GM18511 (cell line): ENCODE results near the gene KREMEN2.
A peak's percentile ranks its signal among the peaks of the same experiment; 100 is the strongest.

ENCODE experiments used
- ATAC-seq: cut with Tn5 transposase; IDR thresholded peaks from one replicate; pipeline ENCODE4 v1.9.1; 2021; ENCODE audit warnings: mild to moderate bottlenecking, moderate library complexity; ENCODE audit not compliant: unreplicated experiment

KREMEN2 gene

DNA sequence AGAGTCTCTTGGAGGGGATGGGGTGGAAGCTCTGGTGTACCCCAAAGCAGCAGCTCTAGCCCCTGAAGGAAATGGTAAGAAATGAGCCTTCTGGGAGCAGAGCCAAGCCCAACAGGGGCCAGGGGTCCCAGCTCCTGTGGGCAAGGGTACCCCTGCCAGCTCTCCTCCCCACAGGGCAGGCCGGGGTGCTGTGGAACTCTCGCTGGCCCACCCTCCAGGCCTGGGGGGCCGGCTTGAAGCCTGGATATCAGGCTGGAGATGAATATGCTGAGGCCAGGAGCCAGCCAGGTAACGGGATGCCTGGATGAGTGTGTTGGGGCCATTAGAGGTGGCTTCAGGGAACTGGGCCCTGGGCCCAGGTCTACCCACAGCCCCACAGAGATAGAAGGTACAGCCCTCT, 36.5 kb downstream of the KREMEN2 start:
- no peak for ATAC-seq

DNA sequence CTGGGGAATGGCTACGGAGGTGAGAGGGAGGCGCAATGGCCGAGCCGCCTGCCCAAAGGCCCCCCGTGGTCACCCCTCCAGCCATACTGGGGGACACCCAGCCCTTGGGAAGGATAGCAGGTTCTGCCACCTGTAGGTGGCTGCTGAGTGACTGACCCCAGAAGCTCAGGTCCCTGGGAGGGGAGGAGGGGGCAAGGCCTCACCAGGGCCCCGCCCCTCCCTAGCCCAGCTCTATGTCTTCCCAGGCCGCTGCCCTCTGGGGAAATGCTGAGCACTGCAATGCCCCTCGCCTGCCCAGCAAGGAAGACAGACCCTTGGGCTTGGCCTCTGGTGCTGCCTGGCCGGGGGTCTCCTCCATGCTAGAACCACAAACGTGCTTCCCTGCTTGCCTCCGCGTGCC, 37.2 kb downstream of the KREMEN2 start:
- ATAC-seq: no peak

DNA sequence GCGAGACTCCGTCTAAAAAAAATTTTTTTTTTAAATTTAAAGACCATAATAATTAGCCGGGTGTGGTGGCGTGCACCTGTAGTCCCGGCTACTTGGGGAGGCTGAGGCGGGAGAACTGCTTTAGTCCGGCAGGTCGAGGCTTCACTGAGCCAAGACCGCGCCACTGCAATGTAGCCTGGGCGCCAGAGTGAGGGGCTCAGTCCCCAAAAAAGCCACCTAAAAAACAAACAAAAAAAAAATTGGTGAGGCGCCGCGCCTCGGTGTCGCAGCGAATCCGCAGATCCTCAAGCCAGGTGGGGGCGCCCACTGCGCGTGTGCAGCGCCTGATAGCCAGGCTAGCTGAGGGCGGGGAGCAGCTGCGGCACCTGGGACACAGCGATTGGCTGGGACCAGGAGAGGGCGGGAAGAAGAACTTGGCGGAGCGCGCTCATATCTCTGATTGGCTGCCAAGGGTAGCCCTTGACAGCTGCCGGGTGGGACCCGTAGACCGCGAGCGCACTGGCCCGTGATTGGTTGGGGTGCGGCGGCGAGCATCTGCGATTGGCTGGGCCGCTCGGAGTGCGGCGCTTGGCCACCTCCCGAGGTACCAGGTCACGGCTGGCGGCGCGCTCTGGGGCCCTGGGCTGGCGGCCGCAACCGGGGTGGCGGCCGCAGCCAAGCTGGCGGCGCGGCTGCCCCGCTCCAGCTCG, 39.7 kb downstream of the KREMEN2 start:
- ATAC-seq: peak; percentile 95

DNA sequence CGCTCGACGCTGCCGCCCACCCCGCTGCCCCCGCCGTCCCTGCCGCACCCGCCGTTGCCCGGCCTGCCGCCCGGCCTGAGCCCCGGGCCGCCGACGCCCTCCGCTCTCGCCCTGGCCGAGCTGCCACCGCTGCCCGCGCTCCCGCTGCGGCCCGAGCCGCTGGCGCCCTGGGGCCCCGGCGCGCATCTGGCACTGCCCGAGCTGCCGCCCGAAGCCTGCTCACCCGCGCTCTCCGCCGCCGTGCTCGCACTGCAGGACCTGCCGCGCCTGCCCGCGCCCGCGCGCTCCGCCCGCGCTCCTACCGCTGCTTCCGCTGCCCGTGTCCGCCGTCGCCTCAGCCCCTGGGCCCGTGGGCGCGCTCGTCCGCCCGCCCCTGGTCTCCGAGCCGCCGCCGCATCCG, 40.2 kb downstream of the KREMEN2 start:
- peak; percentile 19 for ATAC-seq

DNA sequence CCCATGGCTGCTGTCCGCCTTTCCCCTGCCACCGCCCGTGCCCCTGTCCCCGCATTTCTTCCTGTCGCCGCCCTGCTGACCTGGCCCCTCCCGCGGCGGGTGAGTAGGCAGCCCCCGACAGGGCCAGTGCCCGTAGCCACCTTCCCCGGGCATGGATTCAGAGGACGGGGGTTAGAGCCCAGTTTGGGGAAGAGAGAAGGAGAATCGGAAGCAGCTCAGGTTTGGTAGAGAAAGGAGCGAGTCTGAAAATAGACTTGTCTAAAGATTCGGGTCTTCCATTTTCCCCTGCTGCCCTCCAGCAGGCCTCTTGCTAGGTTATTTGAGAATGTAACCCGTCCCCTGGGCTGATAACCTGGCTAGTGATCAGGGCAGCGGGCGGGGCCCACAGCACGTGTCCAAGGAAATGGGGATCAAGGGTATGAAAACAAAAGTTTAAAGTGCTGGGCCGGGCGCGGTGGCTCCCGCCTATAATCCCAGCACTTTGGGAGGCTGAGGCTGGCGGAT, 40.8 kb downstream of the KREMEN2 start:
- no peak for ATAC-seq

DNA sequence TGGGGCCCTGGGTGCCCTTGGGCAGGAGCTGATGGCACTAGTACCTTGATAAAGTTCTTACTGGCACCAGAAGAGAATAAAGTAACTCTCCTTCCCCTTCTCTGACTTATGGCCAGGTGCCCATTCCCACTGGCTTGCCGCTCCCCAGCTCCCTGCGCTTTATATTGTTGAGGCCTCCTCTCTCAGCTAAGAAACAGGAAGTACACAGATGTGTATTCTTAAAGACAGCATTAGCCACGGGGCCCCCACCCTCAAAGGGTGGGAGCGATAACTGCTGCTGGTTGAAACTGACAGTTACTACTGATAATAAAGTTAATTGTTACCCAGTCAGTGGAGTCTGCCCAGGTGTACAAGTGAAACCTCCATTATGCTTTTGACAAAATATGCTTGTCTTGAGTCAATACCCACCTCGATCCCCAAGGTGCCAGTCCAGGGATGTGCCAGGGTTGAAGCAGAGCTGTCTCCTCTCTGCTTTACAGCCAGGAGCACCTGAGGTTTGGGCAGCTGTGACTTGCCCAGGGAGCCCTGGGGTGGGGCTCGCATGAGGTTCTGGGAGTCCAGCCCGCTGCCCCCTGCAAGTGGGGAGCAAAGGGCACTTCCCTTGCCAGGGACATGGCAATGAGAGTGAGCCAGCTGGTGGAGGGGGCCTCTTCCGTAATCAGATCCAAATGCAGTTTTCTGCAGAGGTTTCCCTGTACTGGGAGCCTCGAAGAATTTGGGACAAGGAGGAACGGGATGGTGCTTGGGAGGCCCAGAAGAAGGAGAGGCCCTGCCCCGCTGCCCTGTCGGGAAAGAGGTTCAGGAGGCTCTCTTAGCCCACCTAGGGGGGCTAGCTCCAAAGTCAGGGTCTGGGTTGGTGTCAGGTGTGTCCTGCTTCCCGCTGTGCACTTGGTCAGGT, 43.2 kb downstream of the KREMEN2 start:
- no peak for ATAC-seq

DNA sequence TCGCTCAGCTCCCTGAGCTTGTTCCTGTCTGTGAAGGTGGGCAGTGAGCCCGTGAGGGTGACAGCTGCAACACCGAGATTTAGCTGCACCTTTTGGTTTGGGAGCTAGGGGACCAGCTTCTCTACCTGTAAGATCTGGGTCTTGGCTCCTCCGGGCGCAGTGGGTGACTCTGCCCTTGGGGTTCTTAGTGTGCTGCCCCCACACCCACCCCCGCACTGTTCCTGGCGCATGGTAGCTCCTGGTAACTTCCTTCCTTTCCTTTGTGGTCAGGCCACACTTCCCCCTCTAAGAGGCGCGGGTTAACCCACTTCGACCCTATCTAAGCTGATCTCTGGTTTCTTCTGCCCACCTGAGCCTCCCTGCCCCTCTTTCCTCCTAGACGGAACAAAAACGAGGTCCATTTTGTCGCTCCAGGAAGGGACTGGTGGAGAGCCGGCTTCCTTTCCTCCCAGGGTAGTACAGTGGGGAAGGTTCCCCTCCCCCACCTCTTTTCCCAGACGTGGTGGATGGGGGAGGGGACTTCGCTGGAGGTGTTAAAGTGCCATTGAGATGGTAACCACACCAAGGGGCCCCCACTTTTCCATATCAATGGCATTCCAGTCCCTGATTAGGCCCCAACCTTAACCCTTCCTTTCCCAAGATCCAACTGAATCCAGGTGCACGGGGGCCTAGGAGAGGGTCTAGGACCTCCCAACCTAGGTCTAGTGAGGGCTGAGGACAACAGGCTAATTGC, 44.0 kb downstream of the KREMEN2 start:
- no peak for ATAC-seq

DNA sequence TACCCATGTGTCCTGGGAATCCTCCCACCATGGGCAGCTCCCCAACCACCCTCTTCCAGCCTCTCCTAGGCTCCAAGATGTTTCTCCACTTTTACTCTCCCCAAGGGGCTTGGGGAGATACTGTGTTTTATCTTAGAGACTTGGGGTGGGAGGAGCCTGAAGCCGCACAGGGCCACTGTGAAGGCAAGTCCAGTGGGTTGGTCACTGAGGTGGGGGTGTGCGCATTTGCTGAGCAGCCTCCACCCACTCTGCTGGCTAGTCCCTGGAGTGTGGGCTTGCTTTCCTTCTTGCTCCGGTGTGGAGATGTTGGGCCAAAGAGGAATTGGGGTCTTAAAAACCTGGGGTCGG, 44.6 kb downstream of the KREMEN2 start:
- no peak for ATAC-seq

DNA sequence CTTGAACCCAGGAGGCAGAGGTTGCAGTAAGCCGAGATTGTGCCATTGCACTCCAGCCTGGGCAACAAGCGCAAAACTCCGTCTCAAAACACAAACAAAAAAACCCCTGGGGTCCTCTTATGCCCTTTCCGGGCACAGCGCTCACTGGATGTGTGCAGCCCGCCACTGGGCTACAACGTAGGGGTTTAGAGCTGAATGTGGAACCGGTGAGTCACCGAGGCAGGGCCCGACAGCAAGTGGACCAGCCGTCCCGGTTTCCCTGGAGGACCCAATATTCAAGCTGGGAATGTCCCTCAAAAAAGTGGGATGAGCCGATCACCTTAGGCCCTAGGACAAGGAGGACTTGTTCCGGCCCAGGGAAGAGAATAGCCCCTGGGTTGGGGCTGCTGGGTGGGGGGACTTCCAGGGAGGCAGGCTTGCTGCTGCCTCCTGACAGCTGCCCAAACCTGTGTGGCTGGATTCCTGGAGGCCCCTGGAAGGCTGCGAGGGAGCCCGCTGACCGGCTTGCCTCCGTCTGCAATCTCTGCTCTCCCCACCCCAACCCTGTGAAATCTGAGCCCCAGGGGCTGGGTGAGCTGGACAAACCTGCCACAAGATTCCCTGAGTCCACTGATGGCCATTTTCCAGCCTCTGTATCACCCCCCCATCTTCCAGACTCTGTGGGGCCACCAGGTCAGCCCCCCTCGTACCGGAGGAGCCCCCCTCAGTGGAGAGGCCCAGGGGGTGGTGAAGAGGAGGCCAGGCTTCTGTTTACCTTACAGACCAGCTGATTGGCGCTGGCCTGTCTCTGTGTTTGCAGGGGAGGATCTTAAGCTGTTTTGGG, 45.7 kb downstream of the KREMEN2 start:
- ATAC-seq: no peak

DNA sequence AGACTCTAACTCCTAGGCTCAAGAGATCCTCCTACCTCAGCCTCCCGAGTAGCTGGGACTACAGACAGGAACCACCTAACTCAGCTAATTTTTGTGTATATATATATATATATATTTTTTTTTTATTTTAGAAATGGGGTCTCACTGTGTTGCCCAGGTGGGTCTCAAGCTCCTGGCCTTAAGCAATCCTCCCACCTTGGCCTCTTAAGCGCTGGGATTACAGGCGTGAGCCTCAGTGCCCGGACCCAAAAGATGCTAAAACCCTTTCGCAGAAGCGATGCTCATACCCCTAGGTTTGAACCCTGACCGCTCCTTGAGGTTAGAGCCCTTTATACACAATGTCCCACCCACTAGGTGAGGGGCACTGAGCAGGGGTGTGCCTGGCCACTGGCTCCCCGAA, 46.4 kb downstream of the KREMEN2 start:
- ATAC-seq: no peak

DNA sequence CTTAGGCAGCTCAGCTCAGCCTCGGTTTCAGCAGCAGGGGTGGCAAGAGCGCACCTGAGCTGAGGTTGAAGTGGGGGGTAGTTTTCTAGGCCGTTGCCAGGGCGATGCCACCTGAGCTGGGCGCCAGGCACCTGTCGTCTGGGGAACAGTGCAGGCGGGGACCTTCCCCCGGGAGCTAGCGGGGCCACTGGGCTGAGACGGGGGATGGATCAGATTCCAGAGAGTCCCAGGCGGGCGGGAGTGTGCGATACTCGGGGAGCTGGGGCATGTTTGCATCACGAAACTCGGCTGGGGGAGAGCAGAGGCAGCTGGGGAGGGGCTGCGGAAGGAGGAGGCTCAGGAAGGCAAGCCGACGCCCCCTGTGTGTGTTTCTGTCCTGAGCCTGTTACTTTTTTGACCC, 48.2 kb downstream of the KREMEN2 start:
- ATAC-seq: no peak

DNA sequence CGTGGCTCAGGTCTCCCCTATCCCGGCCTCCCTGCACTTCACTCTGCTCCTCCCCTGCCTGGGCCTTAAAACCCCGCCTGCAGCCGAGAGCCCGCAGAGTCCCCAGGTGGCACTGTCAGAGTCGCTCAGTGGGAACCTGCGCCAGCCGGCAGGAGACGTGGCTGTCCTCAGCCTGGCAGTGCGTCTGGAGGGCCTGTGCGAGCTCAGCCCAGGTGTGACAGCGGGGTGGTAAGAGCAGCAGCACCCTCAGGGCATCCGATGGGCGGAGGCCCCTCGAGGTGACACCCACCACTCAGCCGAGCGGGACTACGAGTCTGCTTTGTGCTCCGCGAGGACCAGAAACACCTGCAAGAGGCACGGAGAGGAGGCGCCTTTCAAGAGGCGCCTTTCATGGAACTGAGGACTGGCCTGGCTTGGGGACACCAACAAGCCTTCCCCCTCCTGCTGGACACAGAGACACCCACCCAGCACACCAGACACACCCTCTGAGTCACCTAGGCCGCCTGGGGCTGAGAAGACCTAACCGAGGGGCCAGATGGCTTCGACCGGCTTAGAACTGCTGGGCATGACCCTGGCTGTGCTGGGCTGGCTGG, 48.8 kb downstream of the KREMEN2 start, which contains the start of gene CLDN9:
Gene CLDN9, plus strand, starts transcription at position 96 of the 593 bp plus-strand sequence. Its CDS starts 440 bp downstream, at position 536.
- ATAC-seq: no peak

DNA sequence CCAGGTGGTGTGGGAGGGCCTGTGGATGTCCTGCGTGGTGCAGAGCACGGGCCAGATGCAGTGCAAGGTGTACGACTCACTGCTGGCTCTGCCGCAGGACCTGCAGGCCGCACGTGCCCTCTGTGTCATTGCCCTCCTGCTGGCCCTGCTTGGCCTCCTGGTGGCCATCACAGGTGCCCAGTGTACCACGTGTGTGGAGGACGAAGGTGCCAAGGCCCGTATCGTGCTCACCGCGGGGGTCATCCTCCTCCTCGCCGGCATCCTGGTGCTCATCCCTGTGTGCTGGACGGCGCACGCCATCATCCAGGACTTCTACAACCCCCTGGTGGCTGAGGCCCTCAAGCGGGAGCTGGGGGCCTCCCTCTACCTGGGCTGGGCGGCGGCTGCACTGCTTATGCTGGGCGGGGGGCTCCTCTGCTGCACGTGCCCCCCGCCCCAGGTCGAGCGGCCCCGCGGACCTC, 49.4 kb downstream of the KREMEN2 start:
- no peak for ATAC-seq

DNA sequence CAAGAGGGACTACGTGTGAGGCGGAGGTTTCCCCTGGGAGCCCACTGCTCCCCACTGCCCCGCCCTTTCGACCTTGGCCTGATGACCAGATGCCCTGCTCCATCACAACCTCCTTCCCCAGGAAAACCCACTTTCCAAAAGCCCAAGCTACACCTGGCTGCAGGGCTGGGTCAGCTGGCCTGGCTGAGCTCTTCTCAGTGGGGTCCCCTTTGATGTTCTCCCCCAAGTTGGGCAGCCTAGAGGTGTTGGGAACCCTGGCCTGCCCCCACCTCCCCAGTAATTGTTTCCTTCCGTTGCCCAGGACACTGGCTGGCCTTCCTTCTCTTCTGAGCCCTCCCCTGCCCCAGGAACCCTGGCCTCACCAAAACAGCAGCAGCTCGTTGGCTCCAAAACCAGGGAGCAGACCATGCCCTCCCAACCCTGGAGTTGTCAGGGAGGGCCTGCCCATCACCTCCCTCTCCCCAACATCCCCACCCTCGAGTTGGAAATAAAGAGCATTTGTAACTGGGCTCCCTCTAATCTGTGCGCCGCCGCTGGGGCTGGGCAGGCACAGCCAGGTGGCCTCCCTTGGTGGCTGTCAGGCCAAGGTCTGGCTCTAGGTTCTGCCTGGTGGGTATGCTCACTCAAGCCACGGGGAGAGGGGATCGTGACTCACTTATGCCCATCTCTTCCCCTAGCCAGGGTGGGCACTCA, 50.1 kb downstream of the KREMEN2 start:
- ATAC-seq: no peak

DNA sequence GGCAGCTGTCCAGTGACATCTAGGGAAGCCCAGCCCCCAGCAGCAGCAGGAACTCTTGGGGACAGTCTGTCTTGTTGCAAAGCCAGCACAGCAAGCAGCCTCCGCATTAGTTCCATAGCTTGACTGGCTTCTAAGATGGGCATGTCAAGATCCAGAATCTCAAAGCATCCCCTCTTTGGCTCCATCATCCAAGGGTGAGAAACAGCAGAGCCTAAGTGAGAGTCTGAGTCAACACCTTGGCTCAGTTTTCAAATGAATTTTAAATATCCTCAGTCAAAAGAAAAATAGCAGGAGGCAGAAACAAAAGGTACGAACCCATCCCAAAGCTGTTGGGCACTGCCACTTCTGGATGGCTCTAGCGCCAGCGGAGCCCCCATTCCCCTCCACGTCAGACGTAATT, 50.9 kb downstream of the KREMEN2 start:
- no peak for ATAC-seq

DNA sequence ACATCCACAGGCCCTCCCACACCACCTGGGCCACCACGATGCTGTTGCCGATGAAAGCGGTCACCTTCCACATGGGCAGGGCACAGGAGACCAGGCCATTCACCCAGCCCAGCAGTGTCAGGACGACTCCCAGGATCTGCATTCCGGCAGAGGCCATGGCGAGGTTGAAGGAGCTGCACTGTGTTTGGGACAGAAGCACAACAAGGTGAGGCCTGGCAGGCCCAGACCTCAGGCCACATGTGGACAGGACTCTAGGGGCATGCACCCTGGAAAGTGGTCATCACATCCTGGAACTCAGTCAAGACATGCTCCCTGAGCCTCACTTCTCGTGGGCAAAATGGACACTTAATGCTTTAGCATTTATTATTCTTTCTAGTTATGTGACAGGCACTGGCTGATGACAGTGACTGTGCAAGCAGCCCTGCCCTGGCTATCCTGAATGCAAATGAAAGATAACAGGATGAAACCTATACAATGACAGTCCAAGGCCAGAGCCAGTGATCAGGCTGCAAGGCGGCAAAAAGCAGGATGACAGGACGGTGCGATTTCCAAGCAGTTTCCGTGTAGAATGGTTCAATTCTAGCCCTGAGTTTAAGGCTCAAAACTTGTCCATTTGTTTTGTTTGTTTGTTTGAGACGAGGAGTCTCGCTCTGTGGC, 51.9 kb downstream of the KREMEN2 start:
- ATAC-seq: no peak

DNA sequence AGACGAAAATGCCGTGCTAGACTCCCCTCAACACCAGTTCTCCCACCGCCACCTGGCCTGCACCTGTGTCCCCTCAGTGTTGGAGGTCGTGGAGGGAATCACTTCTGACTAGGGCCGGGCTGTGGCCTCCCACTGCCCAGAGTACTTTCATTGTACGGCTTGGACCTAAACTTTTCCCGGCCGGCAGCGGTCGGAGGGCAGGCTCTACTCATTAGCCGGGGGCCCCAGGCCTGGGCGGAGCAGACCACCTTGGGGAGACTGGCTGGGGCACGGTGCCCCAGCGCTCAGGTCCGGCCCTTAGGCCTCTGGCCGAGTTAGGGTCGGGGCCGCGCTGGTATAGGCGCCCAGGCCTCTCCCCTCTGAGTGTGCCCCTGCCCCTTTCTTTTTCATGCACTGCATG, 53.3 kb downstream of the KREMEN2 start:
- ATAC-seq: no peak
